MCF 10A (cell line): ENCODE results near the gene FAM177A1. TPM values are rescaled to one million over a fixed set of nuclear protein-coding genes. Genes with fewer than 3 reads are reported as not detected.
"Not testable (repeated sequence)": the region's sequence is repeated elsewhere in the genome, so short reads cannot be mapped to it uniquely, and the experiment has no call there.

Experiments
- BruUV-seq: library from RNA; stranded (reverse); fragments of 400-500 nt; replicated peaks from 2 replicates; lab custom pipeline; 2021; lab: Mats Ljungman, UMichigan
- CTCF ChIA-PET: fragments of 300-600 bp; sonication (Branson Sonifier 250); formaldehyde crosslinking; extraction: SDS; loops from one replicate; lab custom pipeline; 2021; ENCODE audit warnings: antibody characterized with exemption, inconsistent platforms; lab: Yijun Ruan, JAX
- POLR2A ChIA-PET: fragments of 300-600, 350-650 bp; sonication (Branson Sonifier 250); formaldehyde crosslinking; extraction: SDS; loops from one replicate; lab custom pipeline; 2020; ENCODE audit warnings: antibody characterized with exemption, inconsistent platforms; lab: Yijun Ruan, JAX
- DNase-seq: peaks from one replicate; pipeline ENCODE4 v3.0.0-alpha.2; 2018; ENCODE audit not compliant: unreplicated experiment
- H3K27ac Mint-ChIP-seq: one replicate; pipeline ENCODE4 v1.8.0; 2022; ENCODE audit warnings: mild to moderate bottlenecking, low read depth, mixed read lengths; ENCODE audit not compliant: unreplicated experiment
- H3K27me3 Mint-ChIP-seq: one replicate; pipeline ENCODE4 v1.8.0; 2022; ENCODE audit warnings: mixed read lengths; ENCODE audit not compliant: insufficient read depth, unreplicated experiment
- H3K36me3 Mint-ChIP-seq: one replicate; pipeline ENCODE4 v1.8.0; 2022; ENCODE audit warnings: mild to moderate bottlenecking, moderate library complexity, mixed read lengths; ENCODE audit not compliant: insufficient read depth, unreplicated experiment
- H3K4me1 Mint-ChIP-seq: one replicate; pipeline ENCODE4 v1.8.0; 2022; ENCODE audit warnings: mixed read lengths; ENCODE audit not compliant: insufficient read depth, unreplicated experiment
- H3K4me3 Mint-ChIP-seq: one replicate; pipeline ENCODE4 v1.8.0; 2022; ENCODE audit warnings: mild to moderate bottlenecking, moderate library complexity, mixed read lengths; ENCODE audit not compliant: unreplicated experiment
- H3K9me3 Mint-ChIP-seq: one replicate; pipeline ENCODE4 v1.8.0; 2022; ENCODE audit warnings: mixed read lengths; ENCODE audit not compliant: unreplicated experiment
- intact Hi-C: fragments of 100-400 bp; cut with micrococcal nuclease; formaldehyde crosslinking; loops from 2 replicates; pipeline ENCODE4 v1.14.1; 2022
- total RNA-seq: library from RNA; stranded (reverse); gene quantifications from 2 replicates; pipeline ENCODE4 v1.2.3, GENCODE V29; 2022
- TF ChIP-seq, protein P1 (sequence below): fragments of 200-600 bp; IDR thresholded peaks from one replicate; pipeline ENCODE4 v1.8.0; 2022; ENCODE audit warnings: antibody characterized with exemption, mild to moderate bottlenecking; ENCODE audit not compliant: unreplicated experiment

FAM177A1 gene
- total RNA-seq, 1 experiment from 2014 or later: 73.9 TPM

DNA sequence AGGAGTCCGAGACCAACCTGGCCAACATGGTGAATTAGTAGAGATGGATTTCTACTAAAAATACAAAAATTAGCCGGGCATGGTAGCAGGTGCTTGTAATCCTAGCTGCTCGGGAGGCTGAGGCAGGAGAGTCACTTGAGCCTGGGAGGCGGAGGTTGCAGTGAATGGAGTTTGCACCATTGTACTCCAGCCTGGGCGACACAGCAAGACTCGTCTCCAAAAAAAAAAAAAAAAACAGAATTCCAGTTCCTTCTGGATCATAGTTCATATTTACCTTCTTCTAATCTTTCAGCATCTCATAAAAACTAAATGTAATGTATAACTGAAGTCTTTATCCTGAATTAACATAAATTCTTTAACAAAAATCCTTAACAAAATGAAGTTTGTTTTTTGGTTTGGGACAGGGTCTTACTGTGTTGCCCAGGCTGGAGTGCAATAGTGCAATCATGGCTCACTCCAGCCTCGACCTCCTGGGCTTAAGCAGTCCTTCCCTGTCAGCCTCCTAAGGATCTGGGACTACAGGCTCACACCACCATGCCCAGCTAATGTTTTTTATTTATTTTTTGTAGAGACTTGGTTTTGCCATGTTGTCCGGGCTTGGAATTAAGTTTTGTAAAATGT lies 37.6 kb downstream of the FAM177A1 start:
- no peaks in the 10 kb centered on the region for H3K4me1 Mint-ChIP-seq
- no peak for DNase-seq
- no TSS peak for BruUV-seq
- H3K27ac Mint-ChIP-seq: no peak overlapping the region
- no peaks in the 10 kb centered on the region for H3K9me3 Mint-ChIP-seq
- ChIA-PET CTCF (no interaction called here), POLR2A (no interaction called here)
- no peak overlapping the region for H3K4me3 Mint-ChIP-seq
- TF ChIP-seq, protein P1, sequence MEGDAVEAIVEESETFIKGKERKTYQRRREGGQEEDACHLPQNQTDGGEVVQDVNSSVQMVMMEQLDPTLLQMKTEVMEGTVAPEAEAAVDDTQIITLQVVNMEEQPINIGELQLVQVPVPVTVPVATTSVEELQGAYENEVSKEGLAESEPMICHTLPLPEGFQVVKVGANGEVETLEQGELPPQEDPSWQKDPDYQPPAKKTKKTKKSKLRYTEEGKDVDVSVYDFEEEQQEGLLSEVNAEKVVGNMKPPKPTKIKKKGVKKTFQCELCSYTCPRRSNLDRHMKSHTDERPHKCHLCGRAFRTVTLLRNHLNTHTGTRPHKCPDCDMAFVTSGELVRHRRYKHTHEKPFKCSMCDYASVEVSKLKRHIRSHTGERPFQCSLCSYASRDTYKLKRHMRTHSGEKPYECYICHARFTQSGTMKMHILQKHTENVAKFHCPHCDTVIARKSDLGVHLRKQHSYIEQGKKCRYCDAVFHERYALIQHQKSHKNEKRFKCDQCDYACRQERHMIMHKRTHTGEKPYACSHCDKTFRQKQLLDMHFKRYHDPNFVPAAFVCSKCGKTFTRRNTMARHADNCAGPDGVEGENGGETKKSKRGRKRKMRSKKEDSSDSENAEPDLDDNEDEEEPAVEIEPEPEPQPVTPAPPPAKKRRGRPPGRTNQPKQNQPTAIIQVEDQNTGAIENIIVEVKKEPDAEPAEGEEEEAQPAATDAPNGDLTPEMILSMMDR: no peak
- no peaks in the 10 kb centered on the region for H3K27me3 Mint-ChIP-seq
- intact Hi-C loops: no loop called here
- peaks cover 74% of the 10 kb centered on the region for H3K36me3 Mint-ChIP-seq

GRCh38 chr14:35085441-35085840 lies 39.4 kb downstream of the FAM177A1 start:
- Mint-ChIP-seq H3K4me1 (no peaks in the 10 kb centered on the region), H3K9me3 (no peaks in the 10 kb centered on the region), H3K4me3 (no peak overlapping the region), H3K27me3 (no peaks in the 10 kb centered on the region), H3K36me3 (peaks cover 65% of the 10 kb centered on the region), H3K27ac (no peak overlapping the region)
- TF ChIP-seq, protein P1: no peak
- CTCF ChIA-PET: interaction anchor here (0.7 kb wide), 1 partner anchor 9 kb away, joined by 3 read pairs; no protein-coding TSS in a partner anchor
- no peak for DNase-seq
- BruUV-seq: no TSS peak
- POLR2A ChIA-PET: no interaction called here
- intact Hi-C loops: no loop called here

DNA sequence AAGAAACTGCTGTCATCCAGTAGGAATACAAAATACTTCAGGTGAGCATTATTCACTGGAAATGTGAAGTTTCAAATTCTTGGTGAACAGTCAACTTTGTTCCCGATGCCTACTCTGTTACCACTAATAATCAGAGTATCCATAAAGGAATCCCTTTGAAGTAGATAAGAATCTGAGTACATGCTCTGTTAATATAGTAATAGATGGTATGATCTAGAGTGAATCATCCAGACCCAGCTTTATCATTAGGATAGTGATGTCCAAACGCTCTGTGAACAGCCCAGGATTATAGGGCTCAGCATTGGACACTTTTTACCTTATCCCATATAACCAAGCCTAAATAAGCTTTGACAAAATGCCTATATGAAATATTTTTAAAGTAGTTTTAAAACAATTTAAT lies 42.4 kb downstream of the FAM177A1 start:
- Mint-ChIP-seq H3K4me3 (no peak overlapping the region), H3K27ac (no peak overlapping the region), H3K9me3 (no peaks in the 10 kb centered on the region), H3K4me1 (no peaks in the 10 kb centered on the region), H3K27me3 (no peaks in the 10 kb centered on the region), H3K36me3 (peaks cover 45% of the 10 kb centered on the region)
- POLR2A ChIA-PET: no interaction called here
- no peak for DNase-seq
- no TSS peak for BruUV-seq
- TF ChIP-seq, protein P1: no peak
- CTCF ChIA-PET: interaction anchor here (0.6 kb wide), 1 partner anchor 191 kb away, joined by 3 read pairs; no protein-coding TSS in a partner anchor
- intact Hi-C loops: no loop called here

DNA sequence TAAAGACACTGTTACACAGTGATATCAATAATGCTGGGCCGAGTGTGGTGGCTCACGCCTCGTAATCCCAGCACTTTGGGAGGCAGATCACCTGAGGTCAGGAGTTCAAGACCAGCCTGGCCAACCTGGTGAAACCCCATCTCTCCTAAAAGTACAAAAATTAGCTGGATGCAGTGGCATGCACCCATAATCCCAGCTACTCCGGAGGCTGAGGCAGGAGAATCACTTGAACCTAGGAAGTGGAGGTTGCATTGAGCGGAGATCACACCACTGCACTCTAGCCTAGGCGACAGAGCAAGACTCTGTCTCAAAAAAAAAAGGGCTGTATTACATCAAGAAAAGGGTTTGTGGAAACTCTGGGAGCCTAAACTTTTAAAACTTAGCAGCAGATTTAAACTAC lies 48.6 kb downstream of the FAM177A1 start:
- BruUV-seq, H3K27me3 Mint-ChIP-seq, H3K4me1 Mint-ChIP-seq, H3K27ac Mint-ChIP-seq, DNase-seq, H3K9me3 Mint-ChIP-seq, H3K4me3 Mint-ChIP-seq, intact Hi-C loops: not testable (repeated sequence)
- CTCF ChIA-PET: interaction anchor here (0.6 to 0.7 kb wide), 4 partner anchors 10 to 319 kb away, joined by 3 to 4 read pairs (median 3); no protein-coding TSS in a partner anchor
- POLR2A ChIA-PET: interaction anchor here (1.1 to 1.4 kb wide), 2 partner anchors 14 to 48 kb away, joined by 3 read pairs; no protein-coding TSS in a partner anchor
- H3K36me3 Mint-ChIP-seq: peaks cover 38% of the 10 kb centered on the region
